Motor neuron (in vitro differentiated cells): ENCODE results near the gene ERC2. TPM values are rescaled to one million over a fixed set of nuclear protein-coding genes. Genes with fewer than 3 reads are reported as not detected.

Source experiments
- ATAC-seq, 8 experiments: fragments of 200-7000 bp; cut with Tn5 transposase; replicated peaks in 6 of 8; 2 replicates each; pipeline ENCODE4 v1.8.0; 2021; ENCODE audit warnings: mild to moderate bottlenecking in 8 of 8, moderate library complexity in 8 of 8
- H3K27ac ChIP-seq, 2 donors: fragments of 250-450 bp; sonication (Bioruptor Pico); 2 replicates each; pipeline ENCODE4 v1.9.0; 2021; ENCODE audit warnings: antibody characterized with exemption in 2 of 2, mild to moderate bottlenecking in 2 of 2, moderate library complexity in 1 of 2
- H3K4me1 ChIP-seq, 2 donors: fragments of 250-450 bp; sonication (Bioruptor Pico); replicated peaks in 1 of 2; 2 replicates each; pipeline ENCODE4 v1.6.1; 2021; ENCODE audit warnings: antibody characterized with exemption in 2 of 2, mild to moderate bottlenecking in 2 of 2, moderate library complexity in 1 of 2
- H3K4me3 ChIP-seq, 5 donors: fragments of 250-450 bp; sonication (Bioruptor Pico); 2 replicates each; pipeline ENCODE4 v1.9.0; 2021; ENCODE audit warnings: antibody characterized with exemption in 5 of 5, mild to moderate bottlenecking in 5 of 5, moderate library complexity in 4 of 5
- WGBS, 10 experiments: fragments of 450-650 bp; shearing (Covaris generic); methylation state at CpG; one replicate each; pipeline ENCODE4 v1.0.0; 2022; 5-methylcytosine and 5-hydroxymethylcytosine counted together
- in situ Hi-C, 9 experiments: fragments of 400-800 bp; cut with MboI; loops; one replicate each; pipeline ENCODE4 v1.15.0; 2021; ENCODE audit warnings: low sequenced_read_pairs in 9 of 9, low pct_unique_long_range_greater_than_20kb in 2 of 9; ENCODE audit not compliant: unreplicated experiment in 9 of 9
- total RNA-seq, 8 experiments: library from RNA; unstranded; fragments of 300-600 nt; gene quantifications; 2 replicates each; pipeline versions ENCODE4 v1.2.3 to v1.2.4, GENCODE V29; 2022

The ERC2 gene
- total RNA-seq, 8 experiments from 2014 or later = 1.0 to 28.0 (median 18.2) TPM

DNA sequence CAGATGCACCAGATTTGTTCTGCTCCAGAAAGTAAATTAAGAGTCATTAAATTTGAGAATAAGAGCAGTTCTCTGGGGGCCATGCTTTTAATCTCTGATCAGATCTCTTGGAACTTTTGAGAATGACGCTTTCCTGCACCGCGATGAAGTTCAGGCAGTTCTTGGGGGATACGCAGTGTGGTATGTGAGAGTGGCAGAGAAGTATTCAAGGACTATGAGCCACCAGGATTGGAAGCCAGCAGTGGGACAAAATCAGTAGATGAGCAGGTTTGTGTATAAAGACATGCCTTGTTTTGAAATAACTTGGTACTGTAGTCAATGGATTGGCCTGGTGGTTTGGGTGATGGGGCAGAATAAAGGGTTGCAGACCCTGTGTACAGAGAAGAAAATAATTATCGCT is 483.6 kb downstream of the ERC2 start:
- WGBS, 10 experiments = 58 to 100% (median 92%) methylated on average over 2 to 5 of the region's 5 CpGs; no CpG with 5 or more reads in 2 of the 10 experiments

DNA sequence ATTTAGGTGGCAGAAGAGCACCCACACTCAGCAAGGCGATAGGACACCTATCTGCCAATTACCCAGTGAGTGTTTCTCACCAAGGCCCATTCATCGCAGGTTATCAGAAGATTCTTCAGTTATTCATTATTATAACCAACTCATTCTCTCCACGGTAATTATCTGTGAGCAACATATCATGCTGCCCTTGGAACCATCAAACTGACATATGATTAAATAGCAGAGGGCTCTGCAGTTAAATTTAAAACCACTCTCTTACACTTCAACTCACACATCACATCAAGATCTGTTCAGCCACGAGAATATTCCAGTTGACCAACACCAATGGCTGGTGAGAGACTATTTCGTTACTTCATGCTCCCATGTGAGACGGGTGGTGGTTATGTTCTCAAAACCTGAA is 489.3 kb downstream of the ERC2 start:
- peaks cover 0 to 3% of the 10 kb centered on the region in 2 donors for H3K4me1 ChIP-seq
- ATAC-seq = no peak
- 0 to 100% (median 94%) methylated on average over 1 to 5 of the region's 6 CpGs; no CpG with 5 or more reads in 1 of the 10 experiments for WGBS, 10 experiments
- no peak overlapping the region for H3K4me3 ChIP-seq
- in situ Hi-C loops = no loop called here
- no peak overlapping the region for H3K27ac ChIP-seq

More for the DNA sequence above, 483.6 kb downstream of the ERC2 start:
- Histone ChIP-seq H3K4me1 (peaks cover 3% of the 10 kb centered on the region in 2 donors), H3K4me3 (no peak overlapping the region), H3K27ac (no peak overlapping the region)
- ATAC-seq = no peak
- in situ Hi-C loops = no loop called here

DNA sequence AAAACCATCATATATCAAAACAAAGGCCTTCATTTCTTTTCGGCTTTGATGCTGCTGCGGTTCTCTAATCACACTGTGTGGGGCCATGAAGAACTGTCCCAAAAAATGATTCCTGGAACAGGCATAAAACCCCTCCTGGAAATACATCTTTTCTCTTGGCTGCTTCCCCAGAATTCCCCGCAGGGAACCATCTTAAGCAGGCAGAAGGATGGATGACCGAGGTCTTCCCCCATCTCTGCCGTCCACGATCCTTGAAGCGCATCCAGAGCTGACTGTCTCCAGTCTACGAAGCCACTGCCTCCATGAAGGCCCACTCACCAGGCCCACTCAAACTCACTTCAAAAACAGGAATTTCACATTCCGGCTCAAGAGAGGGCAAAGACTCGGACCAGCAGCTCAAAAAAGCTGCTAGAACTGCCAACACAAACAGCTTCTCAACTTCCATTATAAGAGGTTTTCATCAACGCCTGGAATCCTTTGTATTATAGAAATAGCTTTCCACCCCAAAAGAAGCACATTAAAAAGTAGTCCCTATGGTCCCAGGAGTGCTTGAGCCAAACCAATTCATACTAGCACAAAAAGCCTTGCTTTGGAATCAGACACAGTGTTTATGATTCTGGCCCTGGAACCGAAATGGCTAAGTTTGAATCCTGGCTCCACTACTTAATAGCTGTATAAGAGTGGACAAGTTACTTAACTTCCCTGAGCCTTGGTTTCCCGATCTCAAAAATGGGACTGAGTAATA is 493.7 kb downstream of the ERC2 start:
- Histone ChIP-seq H3K4me3 (no peak overlapping the region), H3K27ac (no peak overlapping the region), H3K4me1 (peaks cover 0 to 3% of the 10 kb centered on the region in 2 donors)
- no peak for ATAC-seq
- in situ Hi-C loops = no loop called here
- 5 to 100% (median 81%) methylated on average over 1 to 8 of the region's 13 CpGs for WGBS, 10 experiments

DNA sequence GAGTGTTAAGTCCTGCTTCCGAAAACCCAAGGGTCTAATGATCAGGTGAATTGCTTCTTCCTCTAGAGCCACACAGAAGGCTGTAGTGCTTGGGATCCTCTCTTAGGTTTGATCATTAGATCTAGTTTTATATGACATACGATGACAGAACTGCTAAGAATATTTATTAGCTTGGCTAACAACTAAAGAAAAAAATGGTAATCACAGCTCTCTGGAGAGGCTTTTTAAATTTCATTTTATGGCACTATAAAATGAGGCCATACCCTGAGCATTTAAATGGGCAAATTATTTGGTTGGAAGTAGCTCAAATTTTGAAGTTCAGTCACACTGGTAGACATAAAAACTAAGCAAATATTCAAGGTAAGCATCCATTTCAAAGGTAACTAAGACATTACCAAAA is 498.6 kb downstream of the ERC2 start:
- WGBS, 10 experiments = 0 to 100% (median 11%) methylated on average over 1 to 2 of the region's 2 CpGs; no CpG with 5 or more reads in 5 of the 10 experiments
- H3K4me3 ChIP-seq = no peak overlapping the region
- H3K27ac ChIP-seq = no peak overlapping the region
- H3K4me1 ChIP-seq = peaks cover 0 to 6% of the 10 kb centered on the region in 2 donors
- in situ Hi-C loops = no loop called here
- ATAC-seq = no peak

DNA sequence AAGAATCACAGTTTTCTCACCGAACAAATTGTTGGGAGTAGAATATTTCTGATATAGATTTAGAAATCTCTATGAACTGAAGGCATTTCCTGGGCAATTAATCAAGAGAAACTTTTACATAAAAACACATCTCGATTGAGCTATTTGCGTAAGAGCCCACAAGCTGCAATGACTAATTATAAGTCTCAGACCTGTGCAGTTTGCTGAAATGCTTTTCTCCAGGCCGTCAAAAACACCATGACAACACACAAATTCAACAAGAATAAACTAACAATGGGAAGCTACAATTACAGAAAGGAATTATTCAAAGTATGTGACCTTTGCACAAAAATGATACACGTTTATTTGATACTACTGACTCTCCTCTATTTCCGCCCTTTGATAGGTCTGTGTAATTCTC is 499.9 kb downstream of the ERC2 start:
- in situ Hi-C loops = no loop called here
- no peak overlapping the region for H3K27ac ChIP-seq
- peak in 1 of 8 experiments; percentile 35 for ATAC-seq
- peaks cover 0 to 6% of the 10 kb centered on the region in 2 donors for H3K4me1 ChIP-seq
- no peak overlapping the region for H3K4me3 ChIP-seq
- WGBS, 10 experiments = 18 to 100% (median 89%) methylated on average over 2 to 6 of the region's 6 CpGs; no CpG with 5 or more reads in 1 of the 10 experiments

DNA sequence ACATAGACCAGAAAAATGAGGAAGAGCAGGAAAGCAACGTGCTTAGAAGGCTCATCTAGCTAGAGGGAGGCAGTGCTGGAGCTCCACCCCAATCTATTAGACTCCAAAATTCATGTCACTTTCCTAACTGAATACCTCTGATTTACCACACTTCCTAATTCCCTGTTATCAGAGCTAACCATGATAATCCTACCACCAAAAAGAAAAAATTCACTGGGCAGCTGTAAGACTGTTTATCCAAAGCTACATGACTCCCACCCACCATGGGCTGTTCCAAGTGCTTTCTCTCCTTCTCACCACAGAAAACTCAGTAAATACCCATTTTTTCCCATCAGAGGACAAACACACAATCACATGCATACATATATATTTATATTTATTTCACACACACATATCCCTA is 501.7 kb downstream of the ERC2 start:
- no peak overlapping the region for H3K27ac ChIP-seq
- H3K4me1 ChIP-seq = peaks cover 0 to 6% of the 10 kb centered on the region in 2 donors
- 0 to 100% (median 20%) methylated on average over 1 of the region's 1 CpG; no CpG with 5 or more reads in 5 of the 10 experiments for WGBS, 10 experiments
- no peak for ATAC-seq
- no peak overlapping the region for H3K4me3 ChIP-seq
- in situ Hi-C loops = no loop called here

DNA sequence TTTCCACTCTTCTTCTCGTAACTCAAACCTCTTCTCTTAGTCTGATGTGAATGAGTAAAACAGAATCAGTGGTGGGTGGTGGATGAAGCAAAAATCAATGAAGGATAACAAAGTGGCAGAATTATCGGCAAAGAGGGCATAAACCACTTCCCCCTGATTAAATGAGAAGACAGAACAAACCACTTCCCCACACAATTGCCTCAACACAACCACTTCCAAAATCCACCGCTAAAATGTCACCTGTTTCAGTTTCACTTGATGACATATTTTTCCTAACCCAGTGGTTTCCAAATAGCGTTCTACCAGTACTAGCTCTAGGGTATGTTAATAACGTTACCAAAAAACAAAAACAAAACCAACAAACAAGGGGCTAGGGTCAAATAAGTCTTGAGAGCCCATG is 502.5 kb downstream of the ERC2 start:
- no peak for ATAC-seq
- in situ Hi-C loops = no loop called here
- WGBS, 10 experiments = 17 to 100% (median 89%) methylated on average over 1 to 5 of the region's 5 CpGs; no CpG with 5 or more reads in 1 of the 10 experiments
- Histone ChIP-seq H3K4me3 (no peak overlapping the region), H3K27ac (no peak overlapping the region), H3K4me1 (peaks cover 0 to 6% of the 10 kb centered on the region in 2 donors)

DNA sequence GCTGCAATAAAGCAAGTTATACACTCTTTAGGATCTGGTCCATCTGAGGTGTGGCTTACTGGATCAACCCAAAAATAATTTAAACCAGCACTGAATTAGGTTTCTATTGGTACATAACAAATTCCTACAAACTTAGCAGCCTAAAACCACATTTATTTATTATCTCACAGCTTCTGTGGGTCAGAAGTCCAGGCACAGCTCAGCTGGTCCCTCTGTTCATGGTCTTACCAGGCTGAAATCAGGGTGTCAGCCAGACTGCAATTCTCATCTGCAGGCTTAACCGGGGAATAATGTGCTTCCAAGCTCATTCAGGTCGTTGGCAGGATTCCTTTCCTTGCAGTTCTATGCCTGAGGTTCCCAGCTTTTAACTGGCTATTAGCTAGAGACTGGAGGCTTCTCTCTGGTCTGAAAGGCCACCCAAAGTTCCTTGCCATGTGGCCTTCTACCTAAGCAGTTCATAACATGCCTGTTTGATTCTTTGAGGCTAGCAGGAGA is 503.7 kb downstream of the ERC2 start:
- ATAC-seq = no peak

DNA sequence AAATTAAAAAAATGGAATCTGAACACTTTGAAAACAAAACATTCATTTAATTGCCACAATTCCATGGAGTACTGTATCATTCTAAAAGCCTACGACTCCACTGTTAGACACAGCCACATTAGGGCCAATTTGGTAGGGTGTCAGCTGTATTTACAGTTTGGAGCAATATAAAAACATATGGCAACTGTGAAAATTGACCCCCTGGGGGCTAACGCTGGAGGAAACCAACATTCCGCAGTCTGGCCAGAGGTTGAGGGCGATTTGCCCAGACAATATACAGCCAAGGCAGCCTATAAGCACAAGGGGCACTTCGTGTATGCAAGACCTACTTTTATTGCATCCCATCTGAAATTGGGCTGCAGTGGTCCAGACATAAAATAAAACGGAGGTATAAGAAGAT is 504.7 kb downstream of the ERC2 start:
- in situ Hi-C loops = no loop called here
- no peaks in the 10 kb centered on the region for H3K4me1 ChIP-seq
- WGBS, 10 experiments = 5 to 95% (median 83%) methylated on average over 2 to 6 of the region's 6 CpGs; no CpG with 5 or more reads in 1 of the 10 experiments

More for the DNA sequence above, 503.7 kb downstream of the ERC2 start:
- Histone ChIP-seq H3K27ac (no peak overlapping the region), H3K4me3 (no peak overlapping the region), H3K4me1 (peaks cover 0 to 2% of the 10 kb centered on the region in 2 donors)
- WGBS, 10 experiments = 0 to 66% (median 33%) methylated on average over 1 to 2 of the region's 2 CpGs; no CpG with 5 or more reads in 5 of the 10 experiments
- in situ Hi-C loops = no loop called here

DNA sequence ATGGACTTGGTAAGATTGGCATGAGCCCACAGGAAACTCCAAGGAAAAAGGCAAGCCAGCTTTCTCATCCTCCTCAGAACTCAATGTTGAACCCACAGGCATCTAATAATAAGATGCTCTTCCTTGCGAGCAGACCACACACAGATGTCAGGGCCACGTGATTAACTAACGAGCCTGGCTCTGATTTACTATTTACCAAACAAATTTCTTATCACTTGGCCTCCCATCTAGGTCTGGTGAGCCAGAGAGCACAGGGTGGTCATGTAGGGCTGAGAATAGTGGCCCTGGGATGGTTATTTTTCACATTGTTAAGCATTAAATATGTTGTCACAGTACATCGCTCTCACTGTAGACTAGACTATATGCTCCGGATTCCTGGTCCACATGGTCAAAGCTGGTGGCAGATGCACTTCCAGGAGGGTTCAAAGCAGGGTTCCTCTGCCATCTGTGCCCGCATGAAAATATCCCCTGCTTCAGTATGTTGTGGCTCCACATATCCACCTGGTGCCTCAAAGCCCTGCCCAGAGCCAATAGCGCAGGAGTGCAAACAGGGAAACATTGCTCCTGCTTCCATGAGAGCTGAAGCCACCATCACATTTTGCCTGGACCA is 508.7 kb downstream of the ERC2 start:
- WGBS, 10 experiments = 28 to 100% (median 81%) methylated on average over 1 to 7 of the region's 7 CpGs; no CpG with 5 or more reads in 3 of the 10 experiments
- ATAC-seq = no peak
- Histone ChIP-seq H3K27ac (no peak overlapping the region), H3K4me1 (no peaks in the 10 kb centered on the region), H3K4me3 (no peak overlapping the region)
- in situ Hi-C loops = no loop called here

More for the DNA sequence above, 504.7 kb downstream of the ERC2 start:
- no peak overlapping the region for H3K4me3 ChIP-seq
- H3K27ac ChIP-seq = no peak overlapping the region
- no peak for ATAC-seq

DNA sequence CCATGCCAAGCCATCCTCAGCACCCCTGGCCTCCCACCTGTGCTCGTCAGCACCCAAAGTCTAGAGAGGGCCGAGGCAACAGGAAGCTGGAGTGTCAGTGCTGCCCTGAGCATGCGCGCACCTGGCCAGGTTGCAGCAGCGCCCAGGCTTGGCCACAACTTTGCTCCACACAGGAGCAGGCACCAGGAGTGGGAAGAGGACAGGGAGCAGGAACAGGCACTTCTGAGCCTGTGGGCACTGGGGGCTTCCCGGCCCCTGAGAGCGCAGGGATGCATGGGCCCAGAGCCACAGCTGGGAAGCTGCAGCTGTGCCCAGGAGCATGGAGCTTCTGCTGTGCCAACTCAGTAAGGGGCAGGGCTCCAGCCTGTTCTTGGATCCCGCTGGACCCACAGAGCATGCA is 509.7 kb downstream of the ERC2 start:
- WGBS, 10 experiments = 13 to 100% (median 98%) methylated on average over 1 to 4 of the region's 8 CpGs; no CpG with 5 or more reads in 6 of the 10 experiments

DNA sequence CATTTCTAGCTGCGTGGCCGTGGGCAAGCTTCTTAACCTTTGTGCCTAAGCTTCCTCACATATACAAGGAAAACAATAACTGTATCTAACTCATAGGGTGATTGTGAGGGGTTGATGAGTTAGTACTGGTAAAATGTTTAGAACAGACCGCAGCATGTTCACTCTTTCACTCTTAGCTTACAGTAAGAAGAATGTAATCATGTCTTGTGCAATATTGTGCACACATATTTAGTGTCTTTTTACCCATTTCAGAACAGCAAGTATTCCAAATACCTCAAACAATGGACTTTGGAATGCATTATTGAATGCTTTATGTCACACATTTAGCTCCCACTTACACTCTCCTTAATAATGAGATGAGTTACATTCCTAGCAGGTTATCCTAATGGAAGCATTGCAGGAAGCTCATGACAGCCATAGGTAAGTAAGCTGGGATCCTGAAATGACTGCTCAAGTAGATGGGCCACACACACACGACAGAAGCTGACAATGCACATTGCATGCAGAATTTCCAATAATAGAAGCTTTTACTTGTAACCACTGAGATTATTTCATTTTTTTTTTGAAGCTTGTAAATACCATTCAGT is 512.3 kb downstream of the ERC2 start:
- in situ Hi-C loops = no loop called here
- 4 to 100% (median 60%) methylated on average over 1 to 4 of the region's 4 CpGs; no CpG with 5 or more reads in 1 of the 10 experiments for WGBS, 10 experiments
- ATAC-seq = no peak
- Histone ChIP-seq H3K27ac (no peak overlapping the region), H3K4me1 (no peaks in the 10 kb centered on the region), H3K4me3 (no peak overlapping the region)

More for the DNA sequence above, 509.7 kb downstream of the ERC2 start:
- no peak overlapping the region for H3K27ac ChIP-seq
- ATAC-seq = no peak
- no peaks in the 10 kb centered on the region for H3K4me1 ChIP-seq
- in situ Hi-C loops = no loop called here
- H3K4me3 ChIP-seq = no peak overlapping the region

DNA sequence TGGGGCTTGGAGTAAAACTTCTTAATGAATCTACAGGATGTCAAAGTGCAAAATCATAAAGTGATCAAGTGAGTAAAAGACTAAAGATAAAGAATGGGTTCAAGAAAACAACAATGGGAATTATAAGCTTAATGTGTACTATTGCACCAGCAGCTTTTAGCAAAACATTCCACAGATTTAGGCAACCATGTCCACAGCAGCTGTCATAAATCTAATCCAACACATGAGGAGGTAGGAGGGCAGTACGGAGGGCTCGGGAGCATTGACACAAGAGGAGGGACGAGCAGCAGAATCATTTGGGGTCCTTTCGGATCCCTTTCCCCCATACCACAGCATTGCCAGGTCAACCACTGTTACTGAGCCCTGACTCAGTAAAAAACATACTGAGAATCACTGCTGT is 516.9 kb downstream of the ERC2 start:
- no peak overlapping the region for H3K27ac ChIP-seq
- no peaks in the 10 kb centered on the region for H3K4me1 ChIP-seq
- in situ Hi-C loops = no loop called here
- no peak for ATAC-seq
- H3K4me3 ChIP-seq = no peak overlapping the region
- 0 to 100% (median 55%) methylated on average over 1 to 4 of the region's 4 CpGs for WGBS, 10 experiments
